ENCODE results near the gene MRPS18B. TPM values are rescaled to one million over a fixed set of nuclear protein-coding genes. Genes with fewer than 3 reads are reported as not detected.

MRPS18B gene
- total RNA-seq, 6 experiments from 2014 or later = 50.7 to 63.4 (median 56.1) TPM

DNA sequence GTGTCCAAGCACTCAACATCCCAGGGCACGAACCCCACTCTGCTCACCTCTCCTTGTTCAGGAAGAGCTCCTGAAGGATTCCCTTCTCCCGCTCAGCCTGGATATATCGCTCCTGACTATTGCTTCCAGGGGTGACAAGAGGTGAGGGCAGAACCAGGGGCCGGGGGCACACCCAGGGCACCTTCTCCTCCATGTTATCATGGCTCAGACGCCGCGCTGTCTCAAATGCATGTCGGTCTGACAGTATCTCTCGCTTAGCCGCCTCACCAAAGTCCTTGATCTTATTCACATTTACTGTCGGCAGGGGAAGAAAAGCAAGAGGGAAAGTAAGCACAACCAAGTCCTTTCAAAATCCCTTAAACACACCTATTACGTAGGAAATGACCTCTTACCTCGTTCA lies 13.7 kb upstream of the MRPS18B start:
- H3K27me3 Mint-ChIP-seq (ENCODE audit: insufficient read depth) = no peaks in the 10 kb centered on the region; the same call in none of the 2 replicates

GRCh38 chr6:30610065-30610464 lies 7.6 kb upstream of the MRPS18B start:
- H3K27me3 Mint-ChIP-seq (ENCODE audit: insufficient read depth) = peaks cover 6% of the 10 kb centered on the region
- peaks cover 62% of the 10 kb centered on the region for H3K4me1 Mint-ChIP-seq (ENCODE audit: low read depth)
- H3K27ac Mint-ChIP-seq = peak overlapping the region; percentile 71
- no peak overlapping the region for H3K4me3 Mint-ChIP-seq
- DNase-seq = no peak
- TF ChIP-seq CTCF (IDR thresholded peaks at IDR 0.05) = no peak
- peaks cover 68% of the 10 kb centered on the region for H3K36me3 Mint-ChIP-seq (ENCODE audit: low read depth)
- H3K9me3 Mint-ChIP-seq = no peaks in the 10 kb centered on the region

More for the DNA sequence above, 13.7 kb upstream of the MRPS18B start:
- Mint-ChIP-seq H3K9me3 (no peaks in the 10 kb centered on the region), H3K4me3 (no peak overlapping the region), H3K36me3 (ENCODE audit: low read depth) (peaks cover 59% of the 10 kb centered on the region), H3K27ac (no peak overlapping the region), H3K4me1 (ENCODE audit: low read depth) (peaks cover 5% of the 10 kb centered on the region)
- no peak for DNase-seq
- TF ChIP-seq CTCF (IDR thresholded peaks at IDR 0.05) = no peak

- Mint-ChIP-seq H3K27me3 (ENCODE audit: insufficient read depth) (peaks cover 19% of the 10 kb centered on the region), H3K27ac (peak overlapping the region; percentile 70), H3K36me3 (ENCODE audit: low read depth) (peaks cover 71% of the 10 kb centered on the region), H3K4me3 (no peak overlapping the region), H3K9me3 (peaks cover 7% of the 10 kb centered on the region), H3K4me1 (ENCODE audit: low read depth) (peaks cover 74% of the 10 kb centered on the region)
- no peak for TF ChIP-seq CTCF (IDR thresholded peaks at IDR 0.05)
- DNase-seq = no peak
These were observed 6.3 kb upstream of the MRPS18B start for GRCh38 chr6:30611150-30611855.

DNA sequence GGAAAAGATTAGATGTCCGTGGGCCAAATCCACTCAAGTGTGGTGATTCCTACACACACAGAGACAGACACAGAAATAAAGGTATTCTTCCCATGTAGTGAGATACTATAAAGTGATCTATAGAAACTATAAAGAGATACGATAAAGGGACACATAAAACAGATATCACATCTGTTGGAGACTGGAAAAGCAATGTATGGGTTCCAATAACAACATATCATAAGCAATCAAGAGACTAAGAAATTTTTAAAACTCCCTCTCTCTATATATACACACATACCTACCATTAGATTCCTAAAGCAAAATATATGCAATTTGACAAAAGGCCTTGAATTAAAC lies 5.8 kb upstream of the MRPS18B start:
- peaks cover 12% of the 10 kb centered on the region for H3K9me3 Mint-ChIP-seq
- H3K27me3 Mint-ChIP-seq (ENCODE audit: insufficient read depth) = peaks cover 24% of the 10 kb centered on the region
- H3K4me1 Mint-ChIP-seq (ENCODE audit: low read depth) = peaks cover 78% of the 10 kb centered on the region
- peaks cover 71% of the 10 kb centered on the region for H3K36me3 Mint-ChIP-seq (ENCODE audit: low read depth)
- peak overlapping the region; percentile 70 for H3K27ac Mint-ChIP-seq
- H3K4me3 Mint-ChIP-seq = no peak overlapping the region
- DNase-seq = no peak
- no peak for TF ChIP-seq CTCF (IDR thresholded peaks at IDR 0.05)

- Mint-ChIP-seq H3K4me1 (ENCODE audit: low read depth) (peaks cover 82% of the 10 kb centered on the region), H3K36me3 (ENCODE audit: low read depth) (peaks cover 74% of the 10 kb centered on the region), H3K4me3 (no peak overlapping the region), H3K9me3 (peaks cover 16% of the 10 kb centered on the region), H3K27ac (peak overlapping the region; percentile 70), H3K27me3 (ENCODE audit: insufficient read depth) (peaks cover 28% of the 10 kb centered on the region)
- peak; percentile 43 for DNase-seq
- peak; percentile 68 for TF ChIP-seq CTCF (IDR thresholded peaks at IDR 0.05)
These were observed 5.4 kb upstream of the MRPS18B start for GRCh38 chr6:30612213-30612612.
